ENCODE measurements around the gene SLC39A11.
"Not testable (repeated sequence)": the region's sequence is repeated elsewhere in the genome, so short reads cannot be mapped to it uniquely, and the experiment has no call there.

DNA sequence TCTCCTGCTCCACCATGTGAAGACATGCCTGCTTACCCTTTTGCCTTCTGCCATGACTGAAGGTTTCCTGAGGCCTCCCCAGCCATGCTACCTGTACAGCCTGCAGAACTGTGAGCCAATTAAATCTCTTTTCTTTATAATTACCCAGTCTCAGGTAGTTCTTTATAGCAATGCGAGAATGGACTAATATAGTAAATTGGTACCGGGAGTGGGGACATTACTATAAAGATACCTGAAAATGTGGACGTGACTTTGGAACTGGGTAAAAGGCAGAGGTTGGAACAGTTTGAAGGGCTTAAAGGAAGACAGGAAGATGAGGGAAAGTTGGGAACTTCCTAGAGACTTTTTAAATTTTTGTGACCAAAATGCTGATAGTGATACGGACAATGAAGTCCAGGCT, 268.2 kb downstream of the SLC39A11 start:
- TF ChIP-seq, protein P1, sequence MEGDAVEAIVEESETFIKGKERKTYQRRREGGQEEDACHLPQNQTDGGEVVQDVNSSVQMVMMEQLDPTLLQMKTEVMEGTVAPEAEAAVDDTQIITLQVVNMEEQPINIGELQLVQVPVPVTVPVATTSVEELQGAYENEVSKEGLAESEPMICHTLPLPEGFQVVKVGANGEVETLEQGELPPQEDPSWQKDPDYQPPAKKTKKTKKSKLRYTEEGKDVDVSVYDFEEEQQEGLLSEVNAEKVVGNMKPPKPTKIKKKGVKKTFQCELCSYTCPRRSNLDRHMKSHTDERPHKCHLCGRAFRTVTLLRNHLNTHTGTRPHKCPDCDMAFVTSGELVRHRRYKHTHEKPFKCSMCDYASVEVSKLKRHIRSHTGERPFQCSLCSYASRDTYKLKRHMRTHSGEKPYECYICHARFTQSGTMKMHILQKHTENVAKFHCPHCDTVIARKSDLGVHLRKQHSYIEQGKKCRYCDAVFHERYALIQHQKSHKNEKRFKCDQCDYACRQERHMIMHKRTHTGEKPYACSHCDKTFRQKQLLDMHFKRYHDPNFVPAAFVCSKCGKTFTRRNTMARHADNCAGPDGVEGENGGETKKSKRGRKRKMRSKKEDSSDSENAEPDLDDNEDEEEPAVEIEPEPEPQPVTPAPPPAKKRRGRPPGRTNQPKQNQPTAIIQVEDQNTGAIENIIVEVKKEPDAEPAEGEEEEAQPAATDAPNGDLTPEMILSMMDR (conservative IDR thresholded peaks at IDR 0.05 in 1 of 2, IDR thresholded peaks at IDR 0.05 in 1 of 2; ENCODE audit: extremely low read depth in 1 of 2, insufficient read depth in 1 of 2, low read depth in 1 of 2, low read length in 2 of 2): not testable (repeated sequence)
- not testable (repeated sequence) for TF ChIP-seq EZH2 (IDR thresholded peaks at IDR 0.05; ENCODE audit: borderline replicate concordance, low read length)
